COR-L47 (cell line): Measurements from ENCODE around the gene KITLG.
"Not testable (repeated sequence)": the region's sequence is repeated elsewhere in the genome, so short reads cannot be mapped to it uniquely, and the experiment has no call there.

Experiments
- DNase-seq: peaks from one replicate; lab custom pipeline; 2025; lab: John Stamatoyannopoulos, UW

The KITLG gene, protein sequence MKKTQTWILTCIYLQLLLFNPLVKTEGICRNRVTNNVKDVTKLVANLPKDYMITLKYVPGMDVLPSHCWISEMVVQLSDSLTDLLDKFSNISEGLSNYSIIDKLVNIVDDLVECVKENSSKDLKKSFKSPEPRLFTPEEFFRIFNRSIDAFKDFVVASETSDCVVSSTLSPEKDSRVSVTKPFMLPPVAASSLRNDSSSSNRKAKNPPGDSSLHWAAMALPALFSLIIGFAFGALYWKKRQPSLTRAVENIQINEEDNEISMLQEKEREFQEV

DNA sequence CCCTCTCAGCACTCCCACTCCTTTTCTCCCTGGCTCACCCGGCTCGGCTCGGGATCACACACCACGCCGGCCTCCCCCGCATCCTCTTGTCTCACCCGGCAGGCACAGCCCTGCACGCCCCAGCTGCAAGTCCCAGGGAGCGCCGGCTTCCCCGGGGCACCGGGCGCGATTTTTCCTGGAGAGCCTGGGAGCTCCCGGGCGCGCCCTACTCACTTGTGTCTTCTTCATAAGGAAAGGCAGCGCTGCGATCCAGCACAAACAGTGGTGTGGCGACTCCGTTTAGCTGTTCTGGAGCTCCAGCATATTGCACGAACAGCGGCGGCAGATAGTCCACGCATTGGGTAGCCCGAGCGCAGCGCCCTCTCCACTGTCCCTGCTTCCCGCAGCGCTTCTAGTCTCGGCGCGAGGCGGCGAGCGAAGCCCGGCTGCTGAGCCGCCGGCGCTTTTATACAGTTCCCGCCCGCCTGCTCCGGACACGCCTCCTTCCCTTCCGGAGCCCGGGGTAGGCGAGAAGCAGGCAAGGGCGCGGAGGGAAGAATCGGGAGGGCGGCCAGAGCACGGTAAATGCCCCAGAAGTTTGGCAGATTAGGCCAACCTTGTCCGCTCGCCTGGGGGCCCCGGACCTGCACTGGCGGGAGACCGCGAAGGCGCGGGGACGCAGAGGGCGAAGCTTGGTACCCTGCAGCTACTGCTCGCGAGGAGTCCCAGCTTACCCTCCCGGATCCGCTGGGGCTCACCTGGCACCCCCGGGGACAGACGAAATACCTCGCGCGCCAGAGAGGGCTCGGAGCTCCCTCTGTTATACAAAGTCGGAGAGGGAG is at the start of gene KITLG:
TSS of gene KITLG (minus strand) at position 421 of the 821 bp plus-strand sequence. CDS start at position 228, 193 bp downstream.
- DNase-seq, result peak; percentile 92

DNA sequence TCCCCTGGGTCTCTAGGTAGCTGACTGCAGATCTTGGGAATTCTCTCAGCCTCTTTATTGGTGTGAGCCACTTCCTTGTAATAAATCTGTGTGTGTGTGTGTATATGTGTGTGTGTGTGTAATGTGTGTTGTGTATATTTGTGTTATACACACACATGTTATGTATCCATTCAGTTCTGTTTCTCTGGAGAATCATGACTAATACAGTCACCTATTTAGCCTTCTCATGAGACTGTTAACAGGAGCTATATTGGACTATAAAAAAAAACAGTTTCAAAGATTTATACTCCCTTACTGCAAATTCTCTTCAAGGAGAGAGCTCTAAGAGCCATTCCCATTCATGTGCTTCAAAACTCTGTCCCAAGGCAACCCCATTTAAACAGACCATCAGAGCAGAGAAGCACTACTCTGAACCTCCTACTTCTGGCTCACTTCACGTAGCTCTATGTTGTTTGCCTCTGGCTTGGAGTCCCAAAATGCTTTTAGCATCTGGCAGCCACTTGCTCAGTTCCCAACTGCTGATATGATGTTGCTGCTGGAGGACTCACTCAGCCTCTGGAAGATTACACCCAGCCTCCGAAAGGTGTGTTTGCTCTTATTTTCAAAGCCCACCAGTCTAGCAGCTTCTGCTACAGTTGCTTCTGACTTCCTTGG is 48.7 kb upstream of the KITLG start:
- no peak for DNase-seq

DNA sequence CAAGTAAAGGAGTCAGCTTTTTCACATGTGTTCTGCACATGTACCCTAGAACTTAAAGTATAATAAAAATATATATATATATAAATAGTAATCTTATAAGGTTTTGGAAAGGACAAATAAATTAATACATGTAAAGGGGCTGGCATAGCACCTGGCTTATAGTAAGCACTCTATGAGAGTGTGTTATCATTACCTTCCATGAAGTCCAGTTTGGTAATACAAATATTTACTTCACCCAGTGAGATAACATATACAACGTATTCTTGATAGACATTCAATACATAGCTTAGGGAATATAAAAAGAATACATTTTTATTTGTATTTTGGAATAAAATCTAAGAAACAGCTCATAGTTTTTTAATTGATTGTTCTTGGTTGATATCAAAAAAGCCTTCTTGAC is 47.8 kb upstream of the KITLG start:
- not testable (repeated sequence) for DNase-seq

DNA sequence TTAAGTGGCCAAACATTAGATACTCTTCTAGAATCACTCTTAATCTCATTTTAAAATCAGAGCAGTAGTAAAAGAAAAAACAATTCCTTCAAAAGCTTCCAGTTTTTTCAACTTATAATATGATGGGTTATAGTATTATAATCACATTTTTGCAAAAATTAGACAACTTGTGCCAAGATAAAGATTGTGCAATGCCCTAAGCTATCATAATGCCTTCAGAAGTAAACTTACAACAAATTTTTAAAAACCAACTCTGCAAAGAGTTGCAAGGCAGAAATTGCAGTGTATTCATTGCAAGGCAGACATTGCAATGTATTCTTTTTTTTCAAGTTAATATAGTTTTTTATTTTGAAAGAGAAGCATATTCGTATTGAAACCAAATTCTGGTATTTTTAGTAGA is 47.2 kb upstream of the KITLG start:
- DNase-seq, result no peak

DNA sequence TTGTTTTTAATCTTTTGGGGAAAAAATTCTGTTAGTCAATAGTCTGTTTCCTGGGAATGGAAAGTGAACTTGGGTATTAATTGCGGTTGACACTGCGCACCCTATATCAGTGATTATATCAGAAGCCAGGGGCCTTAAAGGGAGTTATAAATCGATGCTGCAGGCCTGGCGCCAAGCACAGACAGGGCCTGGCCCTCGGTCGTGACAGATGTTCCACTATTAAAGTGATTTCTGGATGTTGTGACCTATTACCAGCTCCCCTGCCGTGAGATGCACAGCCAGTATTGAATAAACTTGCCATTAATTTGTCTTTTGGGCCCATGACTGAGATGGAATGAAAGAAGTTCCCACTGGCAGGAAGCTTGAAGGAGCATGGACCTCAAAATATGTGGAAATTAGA is 45.1 kb upstream of the KITLG start:
- no peak for DNase-seq

DNA sequence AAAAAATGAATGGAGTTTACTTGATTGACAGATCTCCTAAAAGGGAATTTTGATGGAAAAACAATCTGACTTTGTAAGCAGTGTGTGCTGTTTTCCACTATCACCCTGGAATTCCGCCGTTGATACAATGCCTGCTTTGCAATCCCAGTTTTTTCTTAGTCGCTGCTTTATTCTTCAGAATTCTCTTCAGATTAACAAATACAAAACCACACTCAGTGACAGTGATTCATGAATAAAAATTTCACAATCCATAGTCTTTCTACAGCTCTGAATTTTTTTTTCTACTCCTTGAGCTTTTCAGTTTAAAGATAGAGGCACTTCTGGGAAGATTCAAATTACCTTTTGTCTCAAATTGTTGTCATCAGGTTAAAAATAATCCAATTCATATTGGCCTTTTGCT is 44.6 kb upstream of the KITLG start:
- DNase-seq, result no peak

DNA sequence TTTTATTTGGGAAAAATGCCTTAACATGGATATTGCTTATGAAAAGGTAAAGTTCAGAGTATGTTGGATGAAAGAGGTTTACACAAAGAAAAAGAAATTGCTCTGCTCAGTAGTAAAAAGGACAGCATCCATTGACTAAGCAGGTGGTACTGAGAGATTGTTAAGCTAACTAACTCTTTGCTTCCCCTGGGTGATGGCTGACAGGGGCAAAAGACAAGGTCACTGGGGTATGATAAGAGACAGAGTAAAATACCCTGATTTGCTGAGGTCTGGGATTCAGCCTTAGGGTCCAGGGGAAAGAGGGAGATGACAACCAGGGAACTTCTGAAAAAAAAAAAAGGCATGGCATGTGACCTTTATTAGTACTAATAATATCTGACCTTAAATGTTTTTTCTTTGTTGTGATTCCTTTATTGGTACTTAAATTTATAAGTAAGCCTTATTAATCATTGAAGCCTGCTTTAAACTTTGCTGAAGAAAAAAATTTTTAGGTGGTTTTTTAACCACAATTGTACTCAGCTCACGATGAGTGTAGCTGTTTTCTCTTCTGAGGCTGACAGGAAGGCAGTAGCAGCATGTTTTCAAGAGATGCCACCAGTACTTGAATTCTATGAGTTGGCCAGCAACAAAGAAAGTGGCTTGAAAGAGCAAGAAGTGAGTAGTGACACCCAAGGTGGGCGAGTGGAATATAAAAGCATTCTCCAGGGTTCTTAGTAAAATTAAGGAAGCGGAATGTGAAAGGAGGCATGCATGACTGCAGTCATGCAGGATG is 43.7 kb upstream of the KITLG start:
- no peak for DNase-seq

DNA sequence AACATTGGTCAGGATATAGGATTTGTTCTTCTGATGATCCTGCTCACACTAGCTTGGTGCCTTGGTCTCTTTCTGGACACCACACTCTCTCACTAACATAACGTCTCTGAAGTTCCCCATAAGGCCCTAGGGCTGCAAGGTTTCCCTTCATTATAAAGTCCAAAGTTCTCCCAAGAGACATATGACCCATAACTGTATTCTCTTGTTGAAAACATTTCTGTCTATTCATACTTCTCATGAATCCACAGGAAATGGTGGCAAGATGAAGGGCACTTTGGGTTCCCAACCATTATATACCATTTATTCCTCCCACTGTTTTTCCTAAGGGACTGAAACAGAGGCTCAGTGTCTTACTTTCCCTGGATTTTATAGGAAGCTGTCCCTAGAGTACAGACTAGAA is 37.1 kb upstream of the KITLG start:
- no peak for DNase-seq

DNA sequence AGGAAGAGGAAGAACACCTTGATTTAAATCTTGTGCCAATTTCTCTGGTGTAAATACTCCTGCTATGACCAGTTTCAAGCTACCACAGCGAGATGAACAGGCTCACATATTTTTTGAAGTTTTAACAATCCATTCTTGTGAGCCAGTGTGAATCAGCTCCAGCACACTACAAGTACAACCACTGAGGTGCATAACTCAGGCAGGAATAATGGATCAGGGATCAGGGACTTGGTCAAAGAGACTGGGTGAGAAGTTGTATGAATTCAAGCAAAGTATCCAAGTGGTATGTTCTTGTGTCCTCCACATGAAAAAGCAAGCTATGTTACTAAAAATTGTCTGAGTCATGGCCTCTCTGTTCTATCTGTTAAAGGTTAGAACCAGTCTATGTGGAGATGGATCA is 35.2 kb upstream of the KITLG start:
- DNase-seq, result no peak

DNA sequence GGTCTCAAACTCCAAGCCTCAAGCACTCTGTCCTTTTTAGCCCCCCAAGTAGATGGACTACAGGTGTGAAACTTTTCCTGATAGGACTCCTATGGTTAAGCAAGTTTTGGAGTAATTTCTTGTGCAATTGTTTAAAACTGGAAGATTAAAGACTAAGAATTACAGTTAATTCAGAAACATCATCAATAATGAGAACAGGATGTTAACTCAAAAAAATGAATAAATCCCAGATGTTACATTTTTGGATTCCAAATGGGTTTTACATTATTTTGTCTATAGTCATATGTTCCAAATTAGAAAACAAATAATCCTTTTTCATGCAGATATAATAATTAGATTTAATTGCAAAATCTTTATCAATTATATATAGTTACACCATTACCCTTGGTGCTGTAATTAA is 24.4 kb upstream of the KITLG start:
- no peak for DNase-seq

DNA sequence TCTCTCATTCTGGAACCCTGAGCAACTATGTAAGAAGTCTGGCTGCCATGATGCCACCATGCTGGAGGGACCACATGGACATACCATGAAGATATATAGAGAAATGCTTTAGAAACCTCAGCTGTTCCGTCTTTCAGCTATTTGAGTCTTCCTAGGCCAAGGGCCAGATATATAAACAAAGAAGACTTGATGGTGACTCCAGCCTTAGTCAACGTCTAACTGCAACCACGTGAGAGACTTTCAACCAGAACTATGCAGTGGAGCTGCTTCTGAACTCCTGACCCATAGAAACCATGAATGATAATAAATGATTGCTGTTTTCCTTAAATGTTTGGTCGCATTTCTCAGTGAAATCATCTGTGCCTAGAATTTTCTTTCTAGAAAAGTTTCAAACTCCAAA is 20.0 kb upstream of the KITLG start:
- no peak for DNase-seq

DNA sequence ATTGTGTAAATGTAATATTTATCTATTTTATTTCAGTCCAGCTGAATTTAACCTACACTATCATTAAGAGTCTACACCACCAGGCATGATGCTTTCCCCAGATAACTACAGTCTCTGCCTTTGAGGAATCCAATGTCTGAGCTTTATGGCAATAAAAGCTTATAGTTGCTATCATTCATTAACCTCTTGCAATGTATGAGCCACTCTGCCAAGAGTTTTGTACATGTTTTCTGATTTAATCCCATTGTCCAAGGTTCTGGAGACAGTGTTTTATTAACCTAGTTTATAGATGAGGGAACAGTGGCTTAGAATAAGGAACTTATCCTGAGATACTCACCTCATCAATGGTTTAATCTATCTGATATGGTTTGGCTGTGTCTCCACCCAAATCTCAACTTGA is 17.1 kb upstream of the KITLG start:
- DNase-seq, result no peak

DNA sequence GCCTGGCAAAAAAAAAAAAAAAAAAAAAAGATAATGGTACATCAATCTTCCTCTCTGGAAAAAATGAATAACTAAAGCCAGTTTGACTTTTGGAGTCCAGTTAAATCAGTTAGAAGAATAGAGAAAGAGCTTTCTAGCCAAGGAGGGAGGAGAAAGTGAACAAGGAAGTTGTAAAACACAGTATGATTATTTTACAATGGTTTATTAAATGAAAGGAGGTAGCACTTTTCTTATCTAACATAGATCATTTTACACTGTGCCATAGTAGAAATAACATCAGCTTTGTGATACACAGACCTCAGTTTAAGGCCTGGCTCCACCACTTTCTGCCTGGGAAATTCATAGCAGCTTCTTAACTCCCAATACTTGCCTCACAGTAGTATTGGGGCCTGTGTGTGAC is 15.4 kb upstream of the KITLG start:
- no peak for DNase-seq

DNA sequence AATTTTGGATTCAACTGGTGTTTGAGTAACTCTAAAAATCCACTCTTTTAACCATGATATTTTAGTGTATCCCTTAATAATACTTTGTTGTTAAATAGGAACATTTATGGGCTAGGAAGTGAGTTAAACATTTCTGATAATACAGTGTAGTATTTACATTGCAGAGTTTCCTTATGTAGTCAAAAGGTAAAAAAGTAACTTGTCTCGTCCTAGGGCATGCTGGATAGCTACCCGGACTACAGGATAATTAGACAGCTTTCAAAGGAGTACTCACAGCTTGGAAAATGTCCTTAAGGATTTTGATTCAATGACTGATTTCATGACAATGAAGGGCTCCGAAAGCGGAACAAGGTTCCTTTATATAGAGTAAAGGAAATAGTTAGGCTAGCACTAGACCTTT is 14.5 kb upstream of the KITLG start:
- DNase-seq, result no peak

DNA sequence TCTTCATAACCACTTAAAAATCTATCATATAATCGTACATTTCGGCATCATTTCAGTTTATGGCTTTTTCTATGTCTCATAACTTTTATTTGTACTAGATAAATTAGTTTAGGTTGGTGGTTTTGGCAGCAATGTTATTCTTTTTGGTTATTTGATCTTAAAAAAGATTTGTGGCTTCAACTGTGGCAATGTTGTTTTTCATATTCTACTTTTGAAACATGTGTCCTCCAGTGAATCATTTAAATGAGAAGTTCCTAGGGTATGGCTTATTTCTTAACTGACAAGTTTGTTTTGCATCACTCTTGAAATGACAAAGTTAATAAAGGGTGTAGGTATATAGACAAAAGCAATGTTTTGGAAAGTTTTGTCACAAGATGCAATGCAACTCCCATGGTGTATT is 11.1 kb upstream of the KITLG start:
- DNase-seq, result no peak

DNA sequence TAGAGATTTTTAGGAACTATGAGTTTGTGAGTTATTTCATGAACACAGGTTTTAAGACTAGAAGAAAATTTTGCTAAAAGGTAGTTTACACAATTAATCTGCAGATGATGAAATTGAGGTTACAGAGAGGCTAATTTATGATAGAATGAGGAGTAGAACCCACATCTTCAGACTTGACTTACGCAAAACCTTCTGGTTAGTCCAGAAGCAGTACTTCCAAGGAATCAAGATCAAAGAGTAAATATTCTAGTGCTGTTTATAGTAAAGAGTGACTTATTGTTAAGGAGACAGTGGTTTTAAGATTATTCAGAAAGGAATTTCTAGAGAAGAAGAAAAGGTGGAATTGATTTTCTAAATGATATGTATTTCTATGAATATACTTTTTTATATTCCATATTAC is 10.6 kb upstream of the KITLG start:
- no peak for DNase-seq

DNA sequence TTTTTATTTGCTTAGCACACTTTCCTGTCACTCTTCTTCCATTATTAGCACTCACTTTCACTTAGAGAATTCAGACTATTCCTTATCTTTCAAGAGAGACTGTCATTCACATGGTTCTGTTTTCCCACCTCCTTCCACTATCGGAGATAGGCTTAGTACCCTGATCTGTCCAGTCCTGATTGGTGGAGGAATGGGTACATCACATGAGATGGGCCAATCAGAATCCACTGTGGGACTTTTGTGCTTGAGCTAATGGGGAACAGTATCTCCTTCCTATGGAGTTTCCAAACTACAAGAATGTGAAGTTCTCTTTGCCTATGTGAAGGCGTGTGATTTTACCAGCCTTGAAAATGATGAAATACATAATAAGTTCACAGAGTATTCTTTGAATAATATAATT is 4.8 kb upstream of the KITLG start:
- no peak for DNase-seq

DNA sequence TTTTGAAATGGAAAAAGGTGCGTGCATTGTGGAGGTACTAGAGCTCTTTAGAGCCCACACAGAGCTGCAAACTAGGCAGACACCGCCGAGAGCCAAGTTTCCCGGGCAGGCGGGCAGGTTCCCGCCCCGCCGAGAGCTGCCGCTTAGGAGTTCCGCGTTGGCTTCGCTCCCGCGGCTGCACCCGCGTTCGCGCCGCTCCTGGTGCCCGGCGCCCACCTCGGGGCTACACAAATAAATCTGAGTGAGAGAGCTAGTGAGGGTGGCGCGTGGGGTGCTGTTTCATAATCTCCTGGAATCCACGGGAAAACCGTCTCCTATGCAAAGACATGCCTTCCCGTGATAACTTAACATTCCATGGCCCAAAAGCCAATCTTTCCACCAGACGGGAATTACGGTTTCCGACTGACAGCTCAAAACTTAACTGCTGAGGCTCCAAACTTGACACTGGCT is 645 bp downstream of the KITLG start:
- peak; percentile 29 for DNase-seq

DNA sequence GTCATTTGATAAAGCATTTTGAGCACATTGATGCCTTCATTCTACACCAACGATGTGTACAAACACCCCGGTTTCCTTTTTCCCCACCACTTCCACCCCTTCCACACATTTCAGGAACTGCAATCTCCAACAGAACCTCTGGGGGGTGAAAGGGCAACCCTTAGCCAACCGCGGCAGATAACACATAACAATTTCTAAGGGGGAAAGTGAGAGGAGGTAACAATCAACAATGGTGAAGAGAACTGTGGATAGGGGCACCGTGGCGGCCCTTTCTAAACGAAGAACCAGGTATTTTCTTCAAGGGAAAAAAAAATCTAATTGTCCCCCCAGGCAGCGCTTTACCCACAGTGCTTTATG is 1.1 kb downstream of the KITLG start:
- DNase-seq, result peak; percentile 66

DNA sequence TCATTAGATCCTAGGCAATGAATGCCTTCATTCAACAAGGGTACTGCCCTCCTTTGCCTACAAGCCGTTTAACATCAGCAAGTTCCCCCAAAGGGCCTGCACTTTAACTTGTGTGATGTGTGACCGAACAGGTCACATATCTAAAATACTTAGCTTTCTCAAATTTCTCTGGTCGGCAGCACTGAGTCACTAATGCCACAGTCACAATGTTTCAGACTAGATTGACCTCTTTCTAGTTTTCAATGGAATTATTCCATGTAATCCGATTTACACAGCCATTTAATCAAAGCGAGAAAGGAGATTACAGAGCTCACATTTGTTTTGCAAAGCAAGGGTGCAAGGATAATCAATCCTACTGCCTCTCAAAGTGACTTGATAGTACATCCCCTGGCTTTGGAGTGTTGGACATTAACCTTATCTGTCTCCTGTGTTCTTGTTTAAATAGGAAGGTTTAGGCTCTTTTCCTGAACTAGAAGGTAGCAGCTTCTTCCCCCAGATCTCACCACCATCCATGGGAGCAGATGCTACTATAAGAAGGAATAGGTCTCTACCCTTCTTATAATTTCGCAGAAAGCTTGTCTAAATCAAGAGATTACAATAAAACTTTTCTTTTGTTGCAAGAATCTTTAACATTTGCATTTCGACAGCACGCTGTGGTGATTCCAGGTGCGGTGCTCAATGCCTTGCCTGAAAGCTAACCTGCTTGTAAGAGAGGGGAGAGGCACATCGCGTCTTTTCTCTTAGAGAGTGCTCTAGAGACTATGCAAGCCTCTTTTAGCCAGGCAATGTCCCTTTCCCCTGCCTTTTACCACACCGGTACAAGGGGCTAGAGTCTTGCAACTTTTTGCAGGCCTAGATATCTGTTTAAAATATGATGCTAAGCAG is 1.8 kb downstream of the KITLG start:
- peak; percentile 55 for DNase-seq

DNA sequence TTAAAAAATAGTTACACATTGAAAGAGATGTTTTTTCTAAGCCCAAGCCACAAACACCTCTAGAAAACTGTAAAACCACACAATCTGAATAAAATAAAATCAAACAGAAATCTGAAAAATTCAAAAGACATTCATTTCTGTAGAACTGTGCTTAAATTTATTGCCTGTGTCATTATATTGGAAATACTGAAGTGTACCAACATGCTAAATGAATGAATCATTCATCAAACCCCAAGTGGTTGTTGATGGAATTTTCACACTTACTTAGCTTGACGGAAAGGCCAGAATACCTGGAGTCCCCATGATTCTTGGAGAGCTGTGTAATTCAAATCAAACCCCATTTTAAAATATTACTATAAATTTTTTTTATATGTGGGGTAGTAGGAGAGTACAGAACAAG is 2.7 kb downstream of the KITLG start:
- peak; percentile 52 for DNase-seq
